NCI-H526 treated with DMSO at 0.1 percent for 48 hours (cell line): ENCODE measurements around the gene UAP1.
"Not testable (repeated sequence)": the region's sequence is repeated elsewhere in the genome, so short reads cannot be mapped to it uniquely, and the experiment has no call there.

Source experiments
- DNase-seq: peaks from one replicate; lab custom pipeline; 2025; lab: John Stamatoyannopoulos, UW

The UAP1 gene

DNA sequence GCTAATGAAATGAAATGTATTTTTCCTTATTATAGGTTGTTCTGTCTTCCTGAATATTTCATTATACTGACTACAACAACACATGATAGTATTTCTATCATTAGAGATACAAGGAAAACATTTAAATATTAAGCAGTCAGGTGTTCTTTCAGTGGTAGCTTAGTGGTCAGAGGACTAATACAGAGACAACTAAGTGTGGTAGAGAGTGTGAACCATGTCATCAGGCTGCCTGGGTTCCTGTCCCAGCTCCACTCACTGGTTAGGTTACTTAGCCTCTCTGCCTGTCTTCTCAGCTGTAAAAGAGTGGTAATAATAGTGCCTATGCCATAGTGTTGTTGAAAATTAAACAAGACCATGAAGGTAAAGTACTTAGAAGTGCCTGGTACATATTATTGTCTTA, 3.9 kb downstream of the UAP1 start:
- no peak for DNase-seq

DNA sequence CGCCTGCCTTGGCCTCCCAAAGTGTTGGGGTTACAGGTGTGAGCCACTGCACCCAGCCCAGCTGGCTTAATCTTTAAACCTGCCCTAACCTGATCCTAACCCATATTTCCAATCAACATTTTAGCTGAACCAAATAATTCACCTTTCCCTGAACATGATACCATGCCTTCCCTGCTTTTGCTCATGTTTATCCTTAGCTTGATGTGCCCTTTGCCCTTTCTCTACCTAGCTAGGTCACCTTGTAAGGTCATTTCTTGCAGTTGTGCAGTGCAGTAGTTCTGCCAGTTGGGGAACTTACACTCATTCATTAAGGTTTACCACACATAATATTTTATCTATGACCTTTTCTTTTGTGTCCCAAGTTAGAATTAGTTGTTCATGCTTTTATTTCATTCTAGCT, 5.3 kb downstream of the UAP1 start:
- DNase-seq, result no peak

DNA sequence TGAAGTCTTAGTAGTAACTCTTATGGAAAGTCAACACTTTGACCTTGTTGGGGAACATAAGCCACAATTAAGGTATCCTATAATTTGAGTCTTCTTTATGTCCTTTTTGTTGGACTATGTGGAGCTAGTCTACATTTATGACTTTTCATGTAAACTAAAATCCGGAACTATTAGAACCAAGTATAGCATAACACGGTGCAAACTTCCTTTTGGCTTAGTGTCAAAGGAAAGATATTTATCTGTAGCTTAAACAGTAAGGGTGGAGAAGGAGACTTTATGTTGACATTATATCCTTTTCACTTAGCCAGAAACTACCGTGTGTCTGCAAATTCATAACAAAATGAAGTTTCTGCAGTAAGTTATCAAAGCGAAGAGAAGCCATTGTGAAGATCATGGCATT, 7.3 kb downstream of the UAP1 start:
- no peak for DNase-seq

DNA sequence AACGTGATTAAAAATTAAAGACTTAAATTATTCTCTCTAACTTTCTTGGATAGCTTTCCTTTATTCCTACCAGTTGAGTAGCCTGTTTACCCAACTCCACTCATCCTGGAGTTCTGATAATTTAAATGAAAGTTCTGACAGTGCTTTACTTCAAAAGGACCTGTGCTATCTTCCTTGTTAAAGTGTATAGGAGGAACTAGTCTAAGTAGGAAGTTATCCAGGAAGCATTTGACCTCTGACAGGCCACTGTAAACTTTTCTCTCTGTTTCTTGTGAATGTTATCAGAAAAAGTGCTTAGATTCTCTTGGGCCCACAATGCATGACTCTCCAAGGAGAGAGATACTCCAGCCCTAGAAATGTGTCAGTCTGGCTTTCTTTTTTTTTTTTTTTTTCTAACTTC, 9.2 kb downstream of the UAP1 start:
- DNase-seq, result no peak

DNA sequence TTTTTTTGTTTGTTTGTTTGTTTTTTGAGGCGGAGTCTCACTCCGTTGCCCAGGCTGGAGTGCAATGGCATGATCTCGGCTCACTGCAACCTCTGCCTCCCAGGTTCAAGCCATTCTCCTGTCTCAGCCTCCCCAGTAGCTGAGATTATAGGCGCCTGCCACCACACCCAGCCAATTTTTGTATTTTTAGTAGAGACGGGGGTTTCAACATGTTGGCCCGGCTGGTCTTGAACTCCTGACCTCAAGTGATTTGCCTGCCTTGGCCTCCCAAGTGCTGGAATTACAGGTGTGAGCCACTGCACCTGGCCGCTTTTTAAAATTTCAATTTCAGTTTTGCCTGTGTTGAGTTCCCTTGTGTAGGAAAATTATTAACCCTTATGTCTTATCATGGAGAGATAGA, 9.6 kb downstream of the UAP1 start:
- not testable (repeated sequence) for DNase-seq

DNA sequence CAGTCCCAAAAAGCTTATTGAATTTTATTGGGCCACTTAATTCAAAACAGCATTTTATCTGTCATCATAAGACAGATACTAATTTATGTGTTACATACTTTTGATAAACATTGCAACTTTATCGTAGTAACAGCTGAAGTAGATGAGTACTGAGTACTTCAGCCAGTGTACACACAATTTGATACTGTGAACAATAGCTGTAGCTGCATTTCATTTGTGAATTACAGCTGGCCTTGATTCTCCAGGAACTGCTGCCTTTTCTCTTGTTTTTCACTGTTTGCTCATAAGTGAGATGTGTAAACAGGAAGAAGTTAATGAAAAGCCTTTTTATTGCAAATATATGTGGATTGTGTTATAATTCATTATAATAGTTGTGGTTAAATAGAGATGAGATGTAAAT, 10.2 kb downstream of the UAP1 start:
- no peak for DNase-seq

DNA sequence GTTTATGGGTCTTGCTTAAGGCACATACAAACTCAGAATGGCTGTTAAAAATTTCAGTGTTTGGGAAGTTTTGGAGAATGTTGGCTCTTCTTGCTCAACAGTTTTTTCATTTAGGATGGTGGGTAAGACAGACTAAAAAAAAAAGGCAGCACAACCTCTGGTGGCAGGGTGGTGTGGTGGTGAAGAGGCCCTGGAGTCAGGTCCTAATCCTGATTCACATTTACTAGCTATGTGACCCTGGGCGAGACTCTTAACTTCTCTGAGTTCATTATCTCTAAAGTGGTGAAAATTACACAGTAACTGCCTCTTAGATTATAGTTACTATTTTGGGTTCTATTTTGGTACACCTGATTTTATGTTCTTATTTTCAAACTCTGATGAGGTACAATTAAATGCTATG, 11.6 kb downstream of the UAP1 start:
- no peak for DNase-seq

DNA sequence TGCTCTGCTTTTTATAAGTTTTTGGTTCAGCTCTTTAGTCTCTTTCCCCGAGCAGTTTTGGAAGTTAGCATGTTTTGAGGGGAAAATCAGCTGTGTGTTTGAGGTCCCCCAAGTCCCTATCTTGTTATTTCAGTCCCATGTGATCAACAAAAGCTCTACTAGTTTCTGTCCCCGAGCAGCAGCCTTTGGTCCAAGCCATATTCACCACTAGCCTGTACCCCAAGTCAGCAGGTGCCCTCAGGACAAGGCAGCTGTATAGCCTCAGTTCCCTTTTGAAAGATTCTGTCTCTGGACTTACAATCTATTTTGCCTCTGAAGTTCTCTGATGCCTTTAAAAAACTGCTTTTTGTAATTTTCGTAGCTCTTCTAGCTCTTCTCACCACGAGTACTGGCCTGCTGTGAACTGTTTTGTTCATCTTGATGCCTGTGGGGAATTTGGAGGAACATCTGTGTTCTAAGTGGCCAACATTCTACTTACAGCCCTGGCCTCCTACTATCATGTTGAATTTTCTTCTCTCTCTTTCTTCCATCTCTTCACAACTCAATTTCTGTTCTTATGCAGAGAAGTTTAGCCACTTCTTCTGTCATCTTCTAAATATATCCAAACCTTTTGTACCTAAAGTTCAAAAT, 16.7 kb downstream of the UAP1 start:
- DNase-seq, result no peak

DNA sequence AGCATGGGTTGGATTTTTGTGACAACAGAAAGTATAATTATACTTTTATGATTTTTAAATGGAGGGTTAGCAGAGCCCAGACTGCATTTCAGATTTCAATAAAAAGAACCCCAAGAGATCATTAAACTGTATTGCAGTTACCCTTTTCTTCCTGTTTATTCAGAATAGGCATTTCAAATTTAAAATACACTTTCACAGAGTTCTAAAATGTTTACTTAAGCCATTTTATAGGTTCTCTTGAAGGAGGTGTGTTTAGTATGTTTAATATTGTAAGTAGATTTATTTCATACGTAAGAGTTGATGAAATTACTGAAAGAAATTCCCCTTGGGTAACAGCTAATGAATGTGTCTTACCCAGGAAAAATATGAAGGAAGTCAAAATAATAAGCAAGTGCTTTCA, 17.4 kb downstream of the UAP1 start:
- no peak for DNase-seq

DNA sequence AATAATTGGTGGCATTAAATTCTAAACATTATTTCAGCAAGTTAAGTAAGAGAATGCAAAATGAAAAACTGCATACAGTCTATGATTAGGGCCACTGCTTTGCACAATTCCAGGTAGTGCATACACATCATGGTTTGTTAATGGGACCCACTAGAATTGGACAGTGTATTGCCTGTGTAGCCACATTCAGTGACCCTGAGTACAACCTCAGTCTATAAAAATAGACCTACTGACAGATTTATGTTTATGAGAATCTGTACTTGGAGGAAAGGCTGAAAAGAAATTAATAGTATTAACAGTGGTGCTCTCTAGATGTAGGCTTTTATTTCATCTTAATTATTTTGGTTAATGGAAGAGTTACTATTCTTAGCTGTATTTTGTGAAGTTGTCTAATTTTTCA, 18.8 kb downstream of the UAP1 start:
- no peak for DNase-seq

DNA sequence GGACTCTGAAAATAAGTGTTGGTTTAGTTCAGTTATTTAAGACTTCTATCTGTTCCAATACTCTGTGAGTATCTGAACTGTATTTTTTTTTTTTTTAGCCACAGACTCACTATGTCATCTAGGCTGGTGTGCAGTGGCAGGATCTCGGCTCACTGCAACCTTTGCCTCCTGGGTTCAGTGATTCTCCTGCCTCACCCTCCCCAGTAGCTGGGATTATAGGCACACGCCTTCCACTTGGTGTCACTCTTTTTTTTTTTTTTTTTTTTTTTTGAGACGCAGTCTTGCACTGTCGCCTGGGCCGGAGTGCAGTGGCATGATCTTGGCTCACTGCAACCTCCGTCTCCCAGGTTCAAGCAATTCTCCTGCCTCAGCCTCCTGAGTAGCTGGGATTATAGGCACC, 21.4 kb downstream of the UAP1 start:
- not testable (repeated sequence) for DNase-seq

DNA sequence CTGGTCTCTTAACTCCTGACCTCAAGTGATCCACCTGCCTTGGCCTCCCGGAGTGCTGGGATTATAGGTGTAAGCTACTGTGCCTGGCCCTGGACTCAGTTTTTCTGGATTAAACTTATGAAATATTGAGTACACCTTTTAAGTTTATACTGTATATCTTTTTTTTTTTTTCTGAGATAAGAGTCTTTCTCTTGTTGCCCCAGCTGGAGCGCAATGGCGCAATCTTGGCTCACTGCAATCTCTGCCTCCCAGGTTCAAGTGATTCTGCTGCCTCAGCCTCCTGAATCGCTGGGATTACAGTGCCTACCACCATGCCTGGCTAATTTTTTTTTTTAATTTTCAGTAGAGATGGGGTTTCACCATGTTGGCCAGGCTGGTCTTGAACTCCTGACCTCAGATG, 23.6 kb downstream of the UAP1 start:
- not testable (repeated sequence) for DNase-seq

DNA sequence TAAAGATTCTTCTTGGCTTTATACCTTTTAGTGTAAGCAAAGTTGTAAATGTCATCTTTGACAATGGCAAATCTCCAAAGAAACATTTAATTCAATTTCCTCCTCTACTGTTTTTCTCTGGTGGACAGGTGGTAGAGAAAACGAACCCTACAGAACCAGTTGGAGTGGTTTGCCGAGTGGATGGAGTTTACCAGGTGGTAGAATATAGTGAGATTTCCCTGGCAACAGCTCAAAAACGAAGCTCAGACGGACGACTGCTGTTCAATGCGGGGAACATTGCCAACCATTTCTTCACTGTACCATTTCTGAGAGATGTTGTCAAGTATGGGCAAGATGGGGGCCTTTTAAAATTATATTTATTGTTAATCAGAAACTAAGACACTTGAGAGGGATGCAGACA, 25.8 kb downstream of the UAP1 start:
- DNase-seq, result no peak

DNA sequence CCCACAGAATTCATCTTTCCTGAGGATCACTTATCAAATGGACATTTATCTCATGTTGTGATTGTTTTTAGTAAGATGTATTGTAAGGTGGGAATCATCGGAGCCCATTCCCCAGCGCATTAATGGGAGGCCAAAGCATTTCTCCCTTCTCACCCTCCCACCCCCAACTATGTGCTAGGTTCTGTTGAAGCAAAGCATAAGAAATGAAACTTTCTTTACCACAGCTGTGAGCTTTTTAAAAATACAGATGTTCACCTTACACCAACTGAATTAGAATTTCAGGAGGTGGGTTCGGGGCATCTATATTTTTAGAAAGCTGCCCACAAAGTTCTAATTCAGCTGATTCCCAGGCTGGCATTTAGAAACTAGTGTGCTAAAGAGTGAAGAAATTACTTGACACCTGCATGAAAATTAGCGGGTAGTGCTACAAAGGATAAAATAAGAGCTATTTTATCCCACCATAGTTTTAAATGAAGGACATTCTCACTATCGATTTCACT, 26.3 kb downstream of the UAP1 start:
- DNase-seq, result no peak

DNA sequence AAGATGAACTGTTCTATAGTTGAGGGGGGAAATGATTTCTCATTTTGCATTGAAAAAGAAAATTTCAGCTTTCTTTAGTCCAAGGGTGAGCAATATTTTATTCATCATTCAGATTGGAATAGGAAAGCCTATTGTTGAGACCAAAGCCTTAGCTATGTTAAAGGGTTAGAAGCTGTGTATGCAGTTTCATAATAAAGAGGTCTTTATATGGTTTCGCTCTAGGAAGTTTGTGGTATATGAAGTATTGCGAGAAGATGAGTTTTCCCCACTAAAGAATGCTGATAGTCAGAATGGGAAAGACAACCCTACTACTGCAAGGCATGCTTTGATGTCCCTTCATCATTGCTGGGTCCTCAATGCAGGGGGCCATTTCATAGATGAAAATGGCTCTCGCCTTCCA, 28.6 kb downstream of the UAP1 start:
- no peak for DNase-seq

DNA sequence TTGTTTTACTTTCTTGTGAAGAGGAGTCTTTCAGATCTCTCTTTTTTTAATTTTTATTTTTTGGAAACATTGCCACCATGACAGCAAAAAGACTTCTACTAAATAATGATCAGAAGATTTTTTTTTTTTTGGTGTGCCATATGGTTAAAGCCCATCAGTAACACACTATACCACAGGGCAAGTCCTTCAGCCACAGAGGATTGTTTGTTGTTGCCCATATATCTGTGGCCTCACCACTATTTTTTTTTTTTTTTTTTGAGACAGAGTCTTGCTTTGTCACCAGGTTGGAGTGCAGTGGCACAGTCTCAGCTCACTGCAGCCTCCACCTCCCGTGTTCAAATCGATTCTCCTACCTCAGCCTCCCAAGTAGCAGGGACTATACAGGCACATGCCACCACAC, 29.2 kb downstream of the UAP1 start:
- no peak for DNase-seq

DNA sequence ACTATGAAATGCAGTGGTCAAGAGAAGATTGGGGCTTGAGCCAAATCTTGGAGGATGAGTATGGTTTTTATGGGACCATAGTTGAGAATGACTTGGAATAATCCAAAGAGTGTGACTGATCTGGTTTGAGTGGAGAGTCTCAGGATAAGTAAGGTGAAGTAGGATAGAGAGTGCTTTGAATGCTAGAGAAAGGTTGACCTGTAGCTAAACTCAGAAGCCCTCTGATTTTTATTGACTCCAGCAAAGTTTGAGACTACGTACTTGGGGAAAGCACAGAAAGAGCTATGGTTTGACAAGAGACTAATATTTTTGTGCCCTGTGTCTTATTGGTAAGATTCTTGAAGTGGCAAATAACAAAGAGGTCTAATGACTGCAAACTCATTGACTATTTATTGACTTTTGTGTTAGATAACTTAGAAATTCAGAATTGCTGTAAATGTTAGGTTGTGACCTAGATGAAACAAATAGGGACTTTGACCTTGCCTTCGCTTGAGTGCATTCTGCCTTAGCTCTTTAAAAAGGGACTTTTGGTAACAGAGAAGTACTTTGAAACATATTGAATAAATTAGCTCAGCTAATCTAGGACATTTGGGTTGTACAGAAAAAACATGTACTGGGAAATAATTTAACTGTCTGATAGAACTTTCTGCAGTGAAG, 35.1 kb downstream of the UAP1 start:
- no peak for DNase-seq

DNA sequence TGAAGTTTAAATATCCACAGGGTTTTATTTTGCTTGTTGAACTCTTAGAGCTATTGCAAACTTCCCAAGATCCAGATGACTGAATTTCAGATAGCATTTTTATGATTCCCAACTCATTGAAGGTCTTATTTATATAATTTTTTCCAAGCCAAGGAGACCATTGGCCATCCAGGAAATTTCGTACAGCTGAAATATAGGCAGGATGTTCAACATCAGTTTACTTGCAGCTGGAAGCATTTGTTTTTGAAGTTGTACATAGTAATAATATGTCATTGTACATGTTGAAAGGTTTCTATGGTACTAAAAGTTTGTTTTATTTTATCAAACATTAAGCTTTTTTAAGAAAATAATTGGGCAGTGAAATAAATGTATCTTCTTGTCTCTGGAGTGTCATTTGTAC, 37.9 kb downstream of the UAP1 start:
- DNase-seq, result no peak

DNA sequence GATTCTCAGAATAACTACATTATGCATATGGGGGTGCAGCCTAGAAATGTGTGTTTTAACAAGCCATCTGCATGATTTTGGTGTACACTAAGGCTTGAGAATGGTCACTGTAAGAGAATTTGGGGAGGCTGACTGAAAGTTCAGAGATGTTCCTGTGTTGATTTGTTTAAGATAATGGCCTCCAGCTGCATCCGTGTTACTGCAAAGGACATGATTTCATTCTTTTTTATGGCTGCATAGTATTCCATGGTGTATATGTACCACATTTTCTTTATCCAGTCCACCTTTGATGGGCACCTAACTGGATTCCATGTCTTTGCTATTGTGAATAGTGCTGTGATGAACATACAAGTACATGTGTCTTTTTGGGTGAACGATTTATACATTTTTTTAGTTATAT, 41.6 kb downstream of the UAP1 start:
- not testable (repeated sequence) for DNase-seq

DNA sequence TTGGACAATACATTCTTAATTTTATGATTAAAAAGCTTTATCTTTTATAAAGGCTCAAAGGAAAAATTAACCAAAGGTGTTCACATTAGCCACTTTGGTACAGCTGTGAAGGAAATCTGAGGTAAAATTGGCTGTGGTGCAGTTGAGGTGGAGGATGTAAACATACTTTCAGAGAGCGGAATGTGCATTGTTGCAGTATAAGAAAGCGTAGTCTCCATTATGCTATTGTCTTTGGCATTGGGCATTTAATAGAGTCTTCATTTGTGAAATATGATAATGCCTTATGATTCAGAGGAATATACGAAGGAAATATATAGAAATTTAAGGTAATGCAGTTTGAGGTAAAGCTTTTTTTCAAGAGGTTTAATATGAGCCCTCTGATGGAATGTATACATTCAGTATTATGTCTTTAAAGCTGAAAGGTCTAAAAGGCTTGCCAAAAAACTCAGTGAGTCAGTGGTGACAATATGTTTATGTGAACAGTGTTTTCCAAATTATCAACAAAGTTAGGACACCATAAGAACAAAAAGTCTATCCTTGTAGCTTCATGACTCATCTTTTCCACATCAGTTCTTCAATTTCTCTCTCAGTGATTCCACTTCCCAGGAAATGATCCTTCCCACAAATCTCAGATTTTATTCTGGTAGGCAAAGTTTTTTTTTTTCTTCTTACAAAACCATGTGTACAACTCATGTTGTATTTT, 43.9 kb downstream of the UAP1 start:
- no peak for DNase-seq

DNA sequence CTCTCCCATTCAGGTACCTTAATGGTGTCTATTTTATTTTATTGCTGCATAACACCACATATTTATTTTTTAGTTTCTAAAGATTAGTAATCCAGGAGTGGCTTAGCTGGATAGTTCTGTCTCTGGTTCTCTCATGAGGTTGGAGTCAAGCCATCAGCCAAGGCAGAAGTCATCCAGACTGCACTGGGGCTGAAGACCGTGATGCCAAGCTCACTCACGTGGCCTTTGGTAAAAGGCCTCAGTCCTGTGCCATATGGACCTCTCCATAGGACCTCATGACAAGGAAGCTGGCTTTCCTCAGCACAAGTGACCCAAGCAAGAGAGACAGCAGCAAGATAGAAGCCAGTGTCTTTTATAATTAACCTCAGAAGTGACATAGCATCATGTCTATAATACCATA, 47.8 kb downstream of the UAP1 start:
- no peak for DNase-seq

DNA sequence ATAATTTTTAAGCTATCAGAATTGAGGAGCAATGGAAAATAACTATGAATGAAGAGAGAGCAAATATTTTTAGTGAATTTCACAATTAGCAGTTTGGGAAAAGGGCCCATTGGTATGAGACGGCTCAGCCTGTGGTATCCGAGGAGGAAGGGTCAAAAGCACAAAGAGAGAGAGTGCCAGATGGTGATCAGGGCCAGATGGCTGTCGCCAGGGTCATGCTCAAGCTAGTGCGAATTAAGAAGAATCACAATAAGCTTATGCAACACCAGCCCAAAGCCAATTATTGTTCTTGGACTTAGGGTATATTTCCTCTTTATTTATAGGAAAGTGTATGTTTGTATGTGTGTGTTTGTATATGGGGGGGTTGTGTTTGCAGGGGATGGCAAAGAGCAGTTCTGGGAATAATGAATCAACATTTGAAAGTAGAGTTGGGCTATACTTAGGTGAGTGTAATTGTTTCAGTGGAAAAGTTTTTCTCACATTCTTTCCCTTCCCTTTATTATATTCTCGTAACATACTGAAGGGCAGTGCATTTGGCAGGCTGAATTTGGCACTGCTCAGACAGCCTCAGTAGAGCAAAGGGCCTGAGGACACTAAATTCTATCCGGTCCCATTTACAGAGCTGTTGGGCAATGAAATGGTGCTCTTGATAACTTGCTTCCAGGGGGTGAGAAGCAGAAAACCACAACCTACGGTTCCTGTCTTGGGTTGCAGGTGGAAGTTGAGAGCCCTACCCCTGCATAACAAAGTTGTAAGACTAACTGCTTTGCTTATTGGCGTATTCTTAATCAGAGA, 51.3 kb downstream of the UAP1 start:
- no peak for DNase-seq

DNA sequence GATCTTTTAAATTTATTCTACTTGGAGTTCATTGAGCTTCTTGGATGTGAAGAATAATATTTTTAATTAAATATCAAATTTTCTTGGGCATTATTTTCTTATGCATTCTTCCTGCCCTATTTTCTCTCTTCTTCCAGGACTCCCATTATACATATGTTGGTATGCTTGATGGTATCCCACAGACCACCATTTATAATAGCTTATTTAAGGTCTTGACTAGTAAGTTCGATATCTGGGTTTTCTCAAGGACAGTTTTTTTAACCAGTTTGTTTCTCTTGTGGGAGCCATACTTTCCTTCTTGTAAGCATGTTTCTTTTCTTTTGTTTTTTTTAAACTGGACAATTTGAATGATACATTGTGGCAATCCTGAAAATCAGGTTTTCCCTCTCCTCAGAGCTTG, 55.3 kb downstream of the UAP1 start:
- no peak for DNase-seq
